HG02678 (cell line): Measurements from ENCODE around the gene PCBD1.

Experiments used
- ATAC-seq: cut with Tn5 transposase; IDR thresholded peaks from one replicate; pipeline ENCODE4 v1.9.1; 2021; ENCODE audit warnings: mild to moderate bottlenecking, moderate library complexity; ENCODE audit not compliant: unreplicated experiment

The PCBD1 gene

DNA sequence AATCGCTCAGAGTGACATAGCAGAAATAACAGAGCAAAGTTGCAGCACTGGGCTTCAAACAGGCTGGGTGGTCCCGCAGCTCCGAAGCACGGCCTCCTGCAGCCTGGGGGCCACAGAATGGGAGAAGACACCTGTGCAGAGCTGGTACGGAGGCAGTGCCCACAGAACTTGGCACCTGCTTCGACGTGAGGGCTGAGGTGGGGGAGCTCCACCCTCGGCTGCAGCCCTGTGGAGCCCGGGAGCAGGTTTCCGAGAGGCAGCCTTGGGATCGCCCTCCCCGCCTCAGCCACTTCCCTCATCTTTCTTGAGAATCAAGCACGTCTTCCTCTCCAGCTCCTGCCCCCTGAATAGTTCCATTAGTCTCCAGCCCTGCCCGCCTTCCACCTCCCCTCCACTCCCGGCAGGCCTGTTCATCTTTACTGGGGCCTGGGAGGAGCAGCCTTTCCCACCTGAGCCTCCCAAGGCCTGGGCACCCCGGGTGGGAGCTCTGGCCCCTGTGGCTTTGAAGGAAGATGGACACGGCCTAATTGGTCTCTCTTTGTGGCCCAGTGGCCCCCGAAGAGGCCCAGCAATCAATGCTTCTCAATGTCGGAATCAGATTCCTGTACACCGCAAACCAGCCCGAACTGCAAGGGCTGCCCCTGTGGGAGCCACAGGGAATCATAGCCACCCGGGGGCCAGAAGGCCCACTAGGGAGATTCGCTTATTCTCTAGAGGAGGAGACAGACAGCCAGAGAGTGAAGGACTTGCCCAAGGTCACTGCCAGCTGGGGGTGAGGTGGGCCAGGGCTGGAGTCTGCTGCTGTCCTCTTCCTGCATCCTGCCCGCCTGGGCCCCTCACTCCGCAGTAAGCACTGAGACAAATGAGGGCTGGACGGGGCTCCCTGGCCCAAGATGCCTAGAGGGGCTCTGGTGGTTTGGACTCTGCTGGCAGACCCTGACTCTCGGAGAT is 17.0 kb upstream of the PCBD1 start:
- ATAC-seq, result no peak

DNA sequence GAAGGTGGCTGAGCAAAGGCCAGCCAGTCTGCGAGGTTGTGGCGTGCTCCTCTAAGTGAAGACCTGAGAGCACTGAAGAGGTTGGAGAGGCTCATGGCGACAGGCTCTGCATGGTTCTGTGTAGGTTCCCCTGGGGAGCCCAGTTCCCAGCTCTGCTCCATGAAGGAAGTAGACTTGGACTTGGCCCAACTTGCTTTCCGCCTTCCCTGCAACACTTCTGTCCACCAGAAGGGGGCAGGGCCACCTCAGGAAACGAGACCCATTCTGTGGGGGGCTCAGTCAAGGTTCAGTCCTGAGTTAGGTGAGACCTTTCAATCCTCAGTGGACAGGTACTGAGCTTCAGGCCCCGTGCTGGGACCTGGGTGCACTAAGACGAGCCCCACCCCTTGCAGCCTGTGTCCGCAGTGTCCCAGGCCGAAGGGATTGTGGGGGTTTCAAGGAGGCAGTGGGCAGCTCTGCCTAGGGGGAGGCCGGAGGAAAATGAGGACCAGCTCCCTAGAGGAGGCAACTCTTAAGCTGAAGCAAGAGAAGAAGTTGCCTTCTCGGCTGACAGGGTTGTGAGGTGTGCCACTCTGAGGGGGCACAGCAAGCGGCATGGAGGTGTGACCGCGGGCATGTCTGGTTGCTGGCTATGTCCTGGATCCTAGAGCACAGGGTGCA is 15.0 kb upstream of the PCBD1 start:
- ATAC-seq, result no peak

DNA sequence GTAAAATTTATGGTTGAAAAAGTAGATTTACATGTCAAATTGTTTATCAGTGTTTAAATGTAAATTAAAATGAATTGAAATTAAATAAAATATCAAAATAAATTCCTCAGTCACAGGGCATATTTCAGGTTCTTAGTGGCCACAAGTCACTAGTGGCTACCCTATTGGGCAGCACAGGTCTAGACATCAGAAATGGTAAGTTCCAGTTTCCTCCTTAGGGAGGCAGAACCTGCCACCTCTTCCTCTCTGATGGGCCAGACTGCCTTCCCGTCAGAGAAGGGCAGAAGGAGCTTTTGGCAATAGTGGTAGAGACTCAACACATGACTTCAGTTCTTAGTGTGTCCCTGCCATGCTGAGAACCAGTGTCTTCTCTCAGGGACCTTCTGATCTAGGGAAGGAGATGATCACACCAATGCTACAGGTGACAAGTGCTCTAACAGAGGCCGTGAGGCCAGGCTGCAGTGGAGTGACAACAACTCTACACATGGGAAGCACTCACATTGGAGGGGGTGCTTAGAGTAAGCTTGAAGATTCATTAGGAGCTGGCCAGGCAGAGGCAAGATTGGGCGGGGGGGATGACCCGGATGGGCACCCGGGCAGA is 14.4 kb upstream of the PCBD1 start:
- no peak for ATAC-seq

DNA sequence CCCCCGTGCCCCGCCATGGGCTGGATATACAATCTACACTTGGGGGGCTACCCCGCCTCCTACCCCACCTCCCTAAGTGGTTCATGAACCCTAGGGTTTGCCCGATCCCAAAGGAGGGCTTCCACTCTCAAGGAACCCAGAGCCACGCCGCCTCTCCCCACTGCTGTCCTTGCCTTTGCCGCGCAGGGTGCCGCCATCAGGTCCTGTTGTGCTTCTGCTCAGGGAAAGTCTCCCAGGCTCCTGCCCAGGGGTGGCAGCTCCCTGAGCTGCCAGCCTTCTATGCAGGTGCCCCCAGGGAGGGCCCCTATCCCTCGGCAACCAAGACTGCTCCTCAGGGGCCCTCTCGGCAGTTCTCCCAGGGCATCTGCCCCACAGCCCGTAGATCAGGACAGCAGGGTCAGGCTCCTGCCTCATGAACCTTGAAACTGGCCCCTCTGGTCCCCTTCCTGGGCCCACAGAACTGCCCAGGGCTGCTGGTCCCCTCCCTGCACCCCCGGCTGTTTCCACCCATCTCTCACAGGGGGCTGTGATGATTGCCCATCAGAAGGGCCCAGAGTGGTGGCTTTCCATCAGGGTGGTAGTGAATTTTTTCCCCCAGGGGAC is 13.0 kb upstream of the PCBD1 start:
- ATAC-seq, result no peak

DNA sequence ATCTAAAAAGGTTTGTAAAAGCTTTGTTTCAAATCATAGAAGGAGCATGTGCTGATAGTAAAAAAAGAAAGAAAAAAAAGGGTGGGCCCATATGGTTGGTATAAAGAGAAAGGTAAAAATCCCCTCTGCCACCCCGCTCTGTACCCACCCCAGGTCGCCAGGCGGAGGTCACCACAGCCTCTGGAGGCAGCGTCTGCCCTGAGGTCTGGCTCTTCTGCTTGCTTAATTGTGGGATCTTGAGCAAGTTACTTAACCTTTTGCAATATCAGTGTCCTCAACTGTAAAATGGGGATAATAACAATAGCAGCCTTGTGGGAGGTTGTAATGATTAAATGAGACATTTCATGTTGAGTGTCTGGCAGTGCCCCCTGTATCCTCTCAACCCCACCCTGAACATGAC is 10.7 kb upstream of the PCBD1 start:
- ATAC-seq, result no peak

DNA sequence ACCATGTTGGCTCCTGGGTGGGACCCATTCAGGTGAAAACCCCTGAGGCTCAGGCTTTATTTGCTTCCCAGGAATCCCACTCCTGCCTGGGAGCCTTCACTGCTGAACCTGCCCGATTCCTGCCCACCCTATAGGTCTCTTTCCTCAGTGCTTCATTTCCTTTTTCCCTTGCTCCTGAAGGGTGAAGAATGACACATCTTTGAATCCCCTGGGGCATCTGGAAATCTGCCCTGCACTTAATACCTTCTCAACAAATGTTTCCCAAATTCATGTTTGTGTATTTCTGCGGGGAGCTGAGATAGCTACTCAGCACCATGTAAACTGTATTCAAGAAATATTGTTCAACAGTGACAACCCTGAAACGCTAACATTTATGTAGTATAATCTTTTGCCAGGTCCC is 10.3 kb upstream of the PCBD1 start:
- ATAC-seq, result no peak

DNA sequence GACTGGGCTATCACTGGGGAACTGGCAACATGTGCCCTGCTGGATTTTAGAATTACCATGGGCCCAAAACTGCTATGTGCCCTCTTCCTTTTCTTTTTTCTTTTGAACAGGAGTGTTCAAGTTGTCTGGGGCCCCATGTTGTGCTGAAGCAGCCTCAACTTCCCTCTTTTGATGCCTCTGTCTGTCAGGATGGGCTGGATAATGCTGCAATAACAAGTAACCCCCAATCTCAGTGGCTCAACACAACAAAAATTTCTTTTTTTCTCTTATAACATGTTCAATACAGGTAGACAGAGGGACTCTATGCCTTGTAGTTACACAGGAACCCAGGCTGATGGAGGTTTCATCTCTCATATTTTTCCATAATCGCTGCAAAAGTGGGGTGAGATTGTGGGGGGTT is 8.2 kb upstream of the PCBD1 start:
- ATAC-seq, result no peak

DNA sequence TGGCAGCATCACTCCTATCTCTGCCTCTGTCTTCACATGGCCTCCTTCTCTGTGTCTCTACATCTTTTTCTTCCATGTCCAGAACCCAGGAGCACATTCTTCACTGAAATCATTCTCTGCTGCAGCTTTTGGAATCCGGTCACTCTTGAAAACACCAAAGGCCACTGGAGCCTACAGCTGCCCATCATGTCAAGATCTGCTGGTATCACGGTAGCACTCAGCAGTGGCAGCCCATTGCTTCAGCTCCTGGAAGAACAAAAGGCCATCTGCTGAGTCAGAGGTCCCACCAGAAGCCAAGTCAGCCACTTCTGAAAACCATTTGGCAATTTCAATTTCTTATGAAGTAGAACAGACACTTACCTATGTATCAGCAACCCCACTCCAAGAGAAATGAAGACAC is 6.1 kb upstream of the PCBD1 start:
- ATAC-seq, result no peak

DNA sequence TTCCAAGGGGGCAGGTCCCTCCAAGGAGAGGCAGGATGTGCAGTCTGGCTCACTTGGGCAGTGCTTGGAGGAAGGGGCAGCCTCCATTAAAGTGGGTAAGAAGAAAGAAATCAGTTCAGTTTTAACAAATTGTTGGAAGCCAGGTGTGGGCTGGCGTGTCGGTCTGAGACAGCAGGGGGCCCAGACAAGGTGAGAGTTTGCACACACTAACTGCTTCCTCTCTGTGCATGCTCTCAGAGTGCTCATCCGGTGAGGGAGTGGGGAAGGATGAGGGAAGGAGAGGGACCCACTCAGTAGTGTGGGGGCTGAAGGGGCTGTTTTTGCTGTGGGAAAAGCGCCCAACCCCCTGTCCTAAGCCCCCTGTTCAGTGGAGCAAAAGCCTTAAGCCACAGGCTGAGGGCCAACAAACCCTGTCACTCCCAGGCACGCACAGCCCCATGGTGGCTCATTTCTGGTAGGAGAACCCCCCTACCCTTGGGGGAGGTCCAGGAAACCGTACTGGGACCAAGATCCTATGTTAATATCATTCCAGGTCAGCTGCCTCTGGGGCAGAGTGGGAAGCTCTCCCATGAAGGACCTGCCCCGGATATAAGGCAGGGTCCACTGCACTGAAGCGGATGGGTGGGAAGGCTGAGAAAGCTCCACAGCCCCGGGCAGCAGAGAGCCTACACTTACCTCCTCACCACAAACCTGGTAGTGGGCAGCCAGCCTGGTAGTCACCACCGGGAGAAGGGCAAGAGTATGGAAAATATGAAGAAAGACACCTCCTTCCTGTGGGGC is 5.1 kb upstream of the PCBD1 start:
- ATAC-seq, result no peak

DNA sequence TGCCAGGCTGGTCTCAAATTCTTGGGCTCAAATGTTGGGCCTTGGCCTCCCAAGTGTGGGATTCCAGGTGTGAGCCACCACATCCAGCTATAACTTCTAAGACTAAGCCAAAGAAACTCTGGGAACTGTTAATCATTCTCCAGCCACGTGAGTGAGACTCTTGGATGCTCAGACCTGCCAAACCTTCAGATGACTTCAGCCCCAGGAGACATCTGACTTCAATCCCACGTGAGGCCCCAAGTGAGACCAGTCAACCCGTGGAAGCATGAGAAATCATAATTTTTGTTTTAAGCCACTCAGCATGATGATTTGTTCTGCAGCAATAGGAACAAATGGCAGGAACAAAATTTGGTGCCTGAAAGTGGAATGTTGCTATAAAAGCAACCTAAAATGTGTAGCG is 4.3 kb upstream of the PCBD1 start:
- no peak for ATAC-seq

DNA sequence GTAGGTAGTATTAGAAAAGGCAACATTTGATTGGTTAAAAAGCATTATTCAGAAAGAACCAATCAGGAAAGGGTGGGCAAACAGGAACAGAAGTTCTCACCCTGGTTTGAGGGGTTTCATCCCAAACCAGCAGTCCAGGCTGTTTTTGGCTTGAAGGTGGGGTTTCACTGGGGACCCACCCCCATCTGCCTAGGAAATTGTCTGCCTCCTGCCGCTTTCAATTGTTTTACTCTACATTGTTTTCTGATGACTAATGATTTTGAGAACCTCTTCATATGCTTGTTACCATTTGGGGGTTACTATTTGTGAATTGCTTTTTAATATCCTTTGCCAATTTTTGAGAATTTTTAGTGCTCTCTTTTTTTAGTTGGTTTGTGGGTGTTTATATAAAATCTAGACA is 3.3 kb upstream of the PCBD1 start:
- ATAC-seq, result no peak

DNA sequence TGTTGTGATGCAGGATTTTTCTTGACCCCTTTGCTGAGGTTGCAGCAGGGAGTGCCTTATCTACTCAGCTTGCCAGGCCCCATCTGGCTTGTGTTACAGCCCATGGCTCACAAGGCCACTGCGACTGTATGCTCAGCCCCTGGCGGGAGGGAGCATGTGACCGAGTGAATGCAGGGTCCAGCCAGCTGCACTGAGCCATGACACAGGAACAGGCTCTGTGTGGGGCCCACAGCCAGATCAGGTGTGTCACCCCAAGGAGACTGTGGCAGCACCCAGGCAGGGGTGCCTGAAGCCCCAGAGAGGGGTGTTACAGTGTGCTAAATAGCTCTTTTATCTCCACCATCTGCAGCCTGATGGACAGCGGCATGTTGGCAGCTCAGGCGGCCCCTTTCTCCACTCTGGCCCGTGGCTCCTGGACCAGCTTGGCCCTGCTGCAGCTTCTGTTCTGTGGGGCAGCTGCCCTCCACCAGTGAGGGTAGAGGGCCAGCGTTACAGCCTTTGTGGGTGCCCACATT is 2.6 kb upstream of the PCBD1 start:
- ATAC-seq, result no peak

DNA sequence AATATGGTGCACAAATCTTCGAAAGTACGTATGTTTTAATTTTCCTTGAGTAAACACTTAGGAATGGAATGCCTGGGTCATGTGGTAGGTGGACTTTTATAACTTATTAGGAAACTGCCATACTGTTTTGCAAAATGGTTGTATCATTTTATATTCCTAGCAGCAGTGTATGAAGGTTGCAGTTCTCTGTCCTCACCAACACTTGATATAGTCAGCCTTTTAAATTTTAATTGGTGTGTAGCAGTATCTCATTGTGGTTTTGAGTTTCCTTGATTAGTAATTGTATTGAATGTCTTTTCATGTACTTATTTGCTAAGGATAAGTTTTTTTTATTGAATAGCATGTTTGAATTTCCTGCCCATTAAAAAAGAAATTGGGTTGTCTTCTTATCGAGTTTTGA is 926 bp upstream of the PCBD1 start:
- no peak for ATAC-seq

DNA sequence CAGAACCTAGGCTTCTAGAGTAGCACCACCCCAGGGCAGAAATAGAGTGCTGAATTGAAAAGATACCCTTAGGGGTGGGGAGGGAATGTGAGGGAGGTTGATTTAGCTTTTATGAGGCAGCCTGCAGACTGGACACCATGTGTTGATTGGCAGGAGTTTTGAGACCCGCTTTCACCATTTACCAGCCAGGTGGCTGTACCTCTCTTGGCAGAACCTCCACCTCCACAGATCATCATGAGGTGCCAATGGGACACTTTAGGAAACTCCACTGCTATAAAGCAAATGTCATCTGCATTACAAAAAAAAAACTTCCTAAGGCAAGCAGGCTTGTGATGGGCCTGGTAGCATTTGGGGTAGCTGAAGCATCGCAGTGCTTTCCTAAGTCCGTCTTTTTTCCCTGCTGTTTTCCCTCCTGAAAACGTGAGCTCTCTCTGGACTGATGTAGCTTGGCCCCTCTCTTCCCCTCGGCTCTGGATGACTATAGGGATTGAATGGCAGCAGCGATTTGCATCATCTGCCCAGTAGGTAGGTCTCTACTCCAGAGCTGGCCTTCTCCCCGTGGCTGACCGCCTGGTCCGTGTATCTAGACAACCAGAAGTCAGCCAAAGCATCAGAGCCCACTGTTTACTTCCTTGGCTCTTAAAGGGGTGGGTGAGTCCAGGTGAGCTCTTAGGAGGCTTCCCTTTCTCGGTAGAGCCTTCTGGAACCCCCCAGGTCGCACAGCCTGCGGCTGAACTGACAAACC is 1.3 kb downstream of the PCBD1 start:
- ATAC-seq, result no peak

DNA sequence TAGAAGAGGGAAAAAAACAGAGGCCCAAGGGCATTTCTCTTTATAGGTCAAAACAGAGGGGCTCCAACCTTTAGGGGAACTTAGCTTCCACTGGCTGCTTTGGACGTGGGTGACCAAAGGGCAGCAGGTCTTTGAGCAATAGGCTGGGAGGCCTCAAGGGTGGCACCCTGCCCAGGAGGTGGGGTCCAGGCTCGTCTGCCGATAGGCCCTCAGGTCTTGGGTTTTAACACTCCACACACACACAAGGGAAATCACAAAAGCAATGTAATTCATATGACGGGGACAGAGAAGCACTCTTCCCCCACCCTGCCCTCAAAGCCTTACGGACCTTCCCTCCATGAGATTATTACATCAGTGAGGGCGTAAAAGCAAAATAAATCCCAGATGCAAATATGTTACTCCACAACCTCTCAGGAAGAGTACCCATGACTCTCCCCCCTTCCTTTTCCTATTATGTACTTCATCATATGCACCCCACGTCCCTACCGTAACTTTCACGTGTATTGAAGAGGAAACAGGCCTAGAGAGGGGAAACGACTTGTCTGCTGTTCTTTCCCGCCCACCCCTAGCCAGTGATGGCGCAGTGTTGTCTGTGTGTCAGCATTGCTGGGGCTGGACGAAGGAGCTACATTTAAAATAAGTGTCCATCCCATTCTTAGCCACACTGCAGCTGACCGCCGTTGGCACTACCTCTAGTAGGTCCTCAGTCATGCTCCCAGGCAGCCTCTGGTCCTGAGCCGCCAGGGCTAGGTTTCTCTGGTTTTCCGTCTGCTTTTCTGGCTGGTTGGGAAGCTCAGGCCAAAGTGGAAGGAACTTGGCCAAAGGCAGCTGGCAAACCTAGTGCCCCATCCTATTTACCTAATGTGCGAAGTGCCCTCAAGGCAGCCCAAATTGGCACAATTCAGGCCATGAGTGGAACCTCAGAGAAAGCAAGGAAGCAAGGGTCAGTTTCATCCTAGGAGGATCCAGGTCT is 2.1 kb downstream of the PCBD1 start:
- ATAC-seq, result no peak

DNA sequence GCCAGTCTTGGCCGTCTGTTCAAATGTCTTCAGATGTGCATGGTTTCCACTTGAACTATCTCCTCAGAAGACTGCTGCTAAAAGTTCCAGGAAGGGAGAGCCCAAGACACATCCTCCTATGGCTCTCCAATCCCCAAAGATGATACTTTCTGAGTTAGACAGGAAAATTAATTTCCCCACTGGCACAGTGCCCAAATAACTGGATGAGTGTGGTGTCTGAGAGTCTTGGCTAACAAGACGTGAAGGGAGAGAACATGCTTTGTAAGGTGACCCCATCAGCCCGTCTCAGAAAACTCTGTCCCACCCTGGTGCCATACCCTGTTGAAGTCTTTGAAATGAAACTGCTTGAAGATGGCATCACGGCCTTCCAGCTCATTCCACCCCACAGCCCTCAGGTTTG is 2.9 kb downstream of the PCBD1 start:
- ATAC-seq, result no peak

DNA sequence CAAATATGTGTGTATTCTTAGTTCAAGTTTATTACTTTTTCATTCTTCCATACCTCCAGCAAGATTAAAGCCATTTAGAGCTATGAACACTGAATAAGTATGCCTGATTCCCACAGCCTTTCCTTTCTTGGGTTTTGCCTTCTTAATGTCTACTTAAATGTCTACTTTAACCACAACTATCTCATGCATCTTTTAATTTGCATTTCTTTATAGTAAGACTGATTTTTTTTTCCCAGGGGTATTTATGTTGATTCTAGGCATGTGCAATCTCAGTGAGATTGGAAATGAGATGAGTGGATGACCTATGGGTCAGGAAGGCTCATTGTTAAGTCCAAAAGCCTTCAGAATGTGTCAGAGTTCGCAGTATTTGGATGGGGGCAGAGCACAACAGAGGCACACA is 3.6 kb downstream of the PCBD1 start:
- ATAC-seq, result no peak

DNA sequence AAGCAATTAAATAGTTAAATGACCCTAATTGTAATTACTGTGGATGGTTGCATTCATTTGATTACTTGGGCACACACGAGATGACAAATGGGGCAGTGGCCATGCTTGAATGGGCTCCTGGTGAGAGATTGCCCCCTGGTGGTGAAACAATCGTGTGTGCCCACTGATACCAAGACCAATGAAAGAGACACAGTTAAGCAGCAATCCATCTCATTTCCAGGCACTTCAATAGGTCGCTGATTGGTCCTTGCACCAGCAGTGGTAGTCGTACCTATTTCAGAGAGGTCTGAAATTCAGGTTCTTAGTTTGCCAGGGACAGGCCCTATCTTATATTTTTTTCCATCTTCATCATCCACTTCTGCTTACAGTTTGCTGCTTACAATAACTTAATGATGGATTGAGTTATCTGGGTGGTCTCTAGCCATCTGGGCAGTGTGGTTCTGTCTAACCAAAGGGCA is 8.3 kb downstream of the PCBD1 start:
- peak; percentile 65 for ATAC-seq

DNA sequence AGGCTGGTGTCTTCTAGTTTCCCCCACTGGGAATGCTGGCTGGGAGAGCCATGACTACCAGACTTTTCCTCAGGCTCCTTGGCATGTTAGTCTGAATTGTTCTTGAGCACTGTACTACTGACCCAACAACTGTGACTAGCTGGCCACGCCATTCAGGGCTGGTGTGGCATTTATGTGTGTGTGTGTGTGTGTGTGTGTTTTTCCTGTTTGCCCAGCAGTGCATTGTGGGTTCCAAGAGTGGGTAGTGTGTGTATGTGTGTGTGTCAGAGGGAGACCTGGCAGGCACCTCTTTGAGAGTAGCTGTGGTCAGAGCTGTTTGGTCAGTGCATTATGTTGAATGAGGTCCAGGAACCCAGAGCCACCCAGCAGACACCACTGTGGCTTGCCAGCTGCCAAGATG is 9.2 kb downstream of the PCBD1 start:
- ATAC-seq, result no peak
